Neural cell (in vitro differentiated cells): ENCODE data around the gene NAGLU.

Experiments
- CTCF ChIP-seq: fragments of 450-650 bp; IDR thresholded peaks from 2 replicates; pipeline ENCODE4 v1.5.1; 2014; ENCODE audit warnings: antibody characterized with exemption, mild to moderate bottlenecking, moderate library complexity; ENCODE audit not compliant: poor library complexity, severe bottlenecking
- EZH2 ChIP-seq: fragments of 200-600, 300-800 bp; shearing (Covaris generic), sonication (generic); IDR thresholded peaks from 2 replicates; pipeline ENCODE4 v1.6.1; 2014; ENCODE audit warnings: antibody characterized with exemption, low read length, borderline replicate concordance, mild to moderate bottlenecking; ENCODE audit not compliant: insufficient read depth, poor library complexity, severe bottlenecking
- MXI1 ChIP-seq: fragments of 450-650 bp; conservative IDR thresholded peaks from 2 replicates; pipeline ENCODE4 v1.6.1; 2014; ENCODE audit warnings: antibody characterized with exemption, mild to moderate bottlenecking; ENCODE audit not compliant: poor library complexity, severe bottlenecking
- POLR2AphosphoS5 ChIP-seq: IDR thresholded peaks from 2 replicates; pipeline ENCODE4 v1.6.1; 2012
- SMC3 ChIP-seq: fragments of 450-650 bp; conservative IDR thresholded peaks from 2 replicates; pipeline ENCODE4 v1.6.1; 2014; ENCODE audit warnings: antibody characterized with exemption, mild to moderate bottlenecking, moderate library complexity; ENCODE audit not compliant: poor library complexity
- TF ChIP-seq, protein P1 (sequence below): IDR thresholded peaks from 2 replicates; pipeline ENCODE4 v1.6.1; 2012; ENCODE audit warnings: borderline replicate concordance

- TF ChIP-seq CTCF (no peak), POLR2AphosphoS5 (no peak), EZH2 (no peak), MXI1 (no peak), SMC3 (no peak)
- TF ChIP-seq, protein P1, sequence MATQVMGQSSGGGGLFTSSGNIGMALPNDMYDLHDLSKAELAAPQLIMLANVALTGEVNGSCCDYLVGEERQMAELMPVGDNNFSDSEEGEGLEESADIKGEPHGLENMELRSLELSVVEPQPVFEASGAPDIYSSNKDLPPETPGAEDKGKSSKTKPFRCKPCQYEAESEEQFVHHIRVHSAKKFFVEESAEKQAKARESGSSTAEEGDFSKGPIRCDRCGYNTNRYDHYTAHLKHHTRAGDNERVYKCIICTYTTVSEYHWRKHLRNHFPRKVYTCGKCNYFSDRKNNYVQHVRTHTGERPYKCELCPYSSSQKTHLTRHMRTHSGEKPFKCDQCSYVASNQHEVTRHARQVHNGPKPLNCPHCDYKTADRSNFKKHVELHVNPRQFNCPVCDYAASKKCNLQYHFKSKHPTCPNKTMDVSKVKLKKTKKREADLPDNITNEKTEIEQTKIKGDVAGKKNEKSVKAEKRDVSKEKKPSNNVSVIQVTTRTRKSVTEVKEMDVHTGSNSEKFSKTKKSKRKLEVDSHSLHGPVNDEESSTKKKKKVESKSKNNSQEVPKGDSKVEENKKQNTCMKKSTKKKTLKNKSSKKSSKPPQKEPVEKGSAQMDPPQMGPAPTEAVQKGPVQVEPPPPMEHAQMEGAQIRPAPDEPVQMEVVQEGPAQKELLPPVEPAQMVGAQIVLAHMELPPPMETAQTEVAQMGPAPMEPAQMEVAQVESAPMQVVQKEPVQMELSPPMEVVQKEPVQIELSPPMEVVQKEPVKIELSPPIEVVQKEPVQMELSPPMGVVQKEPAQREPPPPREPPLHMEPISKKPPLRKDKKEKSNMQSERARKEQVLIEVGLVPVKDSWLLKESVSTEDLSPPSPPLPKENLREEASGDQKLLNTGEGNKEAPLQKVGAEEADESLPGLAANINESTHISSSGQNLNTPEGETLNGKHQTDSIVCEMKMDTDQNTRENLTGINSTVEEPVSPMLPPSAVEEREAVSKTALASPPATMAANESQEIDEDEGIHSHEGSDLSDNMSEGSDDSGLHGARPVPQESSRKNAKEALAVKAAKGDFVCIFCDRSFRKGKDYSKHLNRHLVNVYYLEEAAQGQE = no peak
Measured at GRCh38 chr17:42547698-42548069, 11.6 kb downstream of the NAGLU start.
